PC-9 (cell line): Measurements from ENCODE around the gene HSPA5.
"Not testable (repeated sequence)": the region's sequence is repeated elsewhere in the genome, so short reads cannot be mapped to it uniquely, and the experiment has no call there.

ENCODE experiments used
- EZH2 ChIP-seq: fragments of 200-600 bp; sonication (generic); IDR thresholded peaks from 2 replicates; pipeline ENCODE4 v1.8.0; 2017; ENCODE audit warnings: antibody characterized with exemption, low read depth
- TF ChIP-seq, protein P1 (sequence below): fragments of 200-600 bp; sonication (generic); conservative IDR thresholded peaks from 2 replicates; pipeline ENCODE4 v1.6.1; 2017; ENCODE audit warnings: mixed run types, antibody characterized with exemption, mild to moderate bottlenecking, moderate library complexity

DNA sequence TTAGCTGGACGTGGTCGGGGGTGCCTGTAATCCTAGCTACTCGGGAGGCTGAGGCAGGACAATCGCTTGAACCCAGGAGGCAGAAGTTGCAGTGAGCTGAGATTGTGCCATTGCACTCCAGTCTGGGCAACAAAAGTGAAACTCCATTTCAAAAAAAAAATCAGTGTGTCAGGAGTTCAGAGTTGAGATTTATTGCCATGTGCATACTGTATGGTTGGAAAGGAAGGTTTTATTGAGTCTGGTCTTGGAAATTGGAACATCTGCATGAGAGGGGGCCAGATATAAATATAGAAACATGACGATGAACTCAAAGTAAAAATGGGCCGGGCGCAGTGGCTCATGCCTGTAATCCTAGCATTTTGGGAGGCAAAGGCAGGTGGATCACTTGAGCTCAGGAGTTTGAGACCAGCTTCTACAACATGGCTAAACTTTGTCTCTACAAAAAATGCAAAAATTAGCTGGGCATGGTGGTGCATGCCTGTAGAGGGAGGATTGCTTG, 45.8 kb upstream of the HSPA5 start:
- TF ChIP-seq, protein P1, sequence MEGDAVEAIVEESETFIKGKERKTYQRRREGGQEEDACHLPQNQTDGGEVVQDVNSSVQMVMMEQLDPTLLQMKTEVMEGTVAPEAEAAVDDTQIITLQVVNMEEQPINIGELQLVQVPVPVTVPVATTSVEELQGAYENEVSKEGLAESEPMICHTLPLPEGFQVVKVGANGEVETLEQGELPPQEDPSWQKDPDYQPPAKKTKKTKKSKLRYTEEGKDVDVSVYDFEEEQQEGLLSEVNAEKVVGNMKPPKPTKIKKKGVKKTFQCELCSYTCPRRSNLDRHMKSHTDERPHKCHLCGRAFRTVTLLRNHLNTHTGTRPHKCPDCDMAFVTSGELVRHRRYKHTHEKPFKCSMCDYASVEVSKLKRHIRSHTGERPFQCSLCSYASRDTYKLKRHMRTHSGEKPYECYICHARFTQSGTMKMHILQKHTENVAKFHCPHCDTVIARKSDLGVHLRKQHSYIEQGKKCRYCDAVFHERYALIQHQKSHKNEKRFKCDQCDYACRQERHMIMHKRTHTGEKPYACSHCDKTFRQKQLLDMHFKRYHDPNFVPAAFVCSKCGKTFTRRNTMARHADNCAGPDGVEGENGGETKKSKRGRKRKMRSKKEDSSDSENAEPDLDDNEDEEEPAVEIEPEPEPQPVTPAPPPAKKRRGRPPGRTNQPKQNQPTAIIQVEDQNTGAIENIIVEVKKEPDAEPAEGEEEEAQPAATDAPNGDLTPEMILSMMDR = not testable (repeated sequence)
- TF ChIP-seq EZH2 = not testable (repeated sequence)
